NB4 (cell line): ENCODE data around the gene APP.

ENCODE experiments used
- POLR2A ChIP-seq: IDR thresholded peaks from 2 replicates; pipeline ENCODE4 v1.6.1; 2011; ENCODE audit warnings: mild to moderate bottlenecking; ENCODE audit not compliant: insufficient read length; ENCODE audit errors: extremely low read depth
- TF ChIP-seq, protein P1 (sequence below): IDR thresholded peaks from one replicate; pipeline ENCODE4 v1.5.1; 2012; ENCODE audit warnings: low read depth, low read length

- TF ChIP-seq, protein P1, sequence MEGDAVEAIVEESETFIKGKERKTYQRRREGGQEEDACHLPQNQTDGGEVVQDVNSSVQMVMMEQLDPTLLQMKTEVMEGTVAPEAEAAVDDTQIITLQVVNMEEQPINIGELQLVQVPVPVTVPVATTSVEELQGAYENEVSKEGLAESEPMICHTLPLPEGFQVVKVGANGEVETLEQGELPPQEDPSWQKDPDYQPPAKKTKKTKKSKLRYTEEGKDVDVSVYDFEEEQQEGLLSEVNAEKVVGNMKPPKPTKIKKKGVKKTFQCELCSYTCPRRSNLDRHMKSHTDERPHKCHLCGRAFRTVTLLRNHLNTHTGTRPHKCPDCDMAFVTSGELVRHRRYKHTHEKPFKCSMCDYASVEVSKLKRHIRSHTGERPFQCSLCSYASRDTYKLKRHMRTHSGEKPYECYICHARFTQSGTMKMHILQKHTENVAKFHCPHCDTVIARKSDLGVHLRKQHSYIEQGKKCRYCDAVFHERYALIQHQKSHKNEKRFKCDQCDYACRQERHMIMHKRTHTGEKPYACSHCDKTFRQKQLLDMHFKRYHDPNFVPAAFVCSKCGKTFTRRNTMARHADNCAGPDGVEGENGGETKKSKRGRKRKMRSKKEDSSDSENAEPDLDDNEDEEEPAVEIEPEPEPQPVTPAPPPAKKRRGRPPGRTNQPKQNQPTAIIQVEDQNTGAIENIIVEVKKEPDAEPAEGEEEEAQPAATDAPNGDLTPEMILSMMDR: no peak
- no peak for TF ChIP-seq POLR2A
These were observed 238.8 kb downstream of the APP start for GRCh38 chr21:25931765-25932164.
